Measurements from ENCODE around the gene REP15.

- TF ChIP-seq CTCF (IDR thresholded peaks at IDR 0.05) (no peak), POLR2A (IDR thresholded peaks at IDR 0.05) (no peak)
These were observed 37.5 kb downstream of the REP15 start for GRCh38 chr12:27733791-27734190.
